Immature natural killer cell (primary cell): ENCODE measurements around the gene TUBB1. TPM values are rescaled to one million over a fixed set of nuclear protein-coding genes. Genes with fewer than 3 reads are reported as not detected.
"Not testable (repeated sequence)": the region's sequence is repeated elsewhere in the genome, so short reads cannot be mapped to it uniquely, and the experiment has no call there.

Experiments used
- DNase-seq, 3 donors: peaks; one replicate each; pipeline ENCODE4 v3.0.0; 2022; ENCODE audit warnings: mixed read lengths in 1 of 3
- H3K27ac Mint-ChIP-seq, 6 donors: one replicate each; pipeline ENCODE4 v1.8.0; 2020; ENCODE audit warnings: mixed read lengths in 6 of 6, mild to moderate bottlenecking in 5 of 6, inconsistent platforms in 4 of 6, moderate library complexity in 3 of 6
- H3K27me3 Mint-ChIP-seq, 3 donors: one replicate each; pipeline ENCODE4 v1.8.0; 2020 to 2021; ENCODE audit warnings: low read depth in 3 of 3, mild to moderate bottlenecking in 3 of 3, mixed read lengths in 3 of 3, moderate library complexity in 3 of 3, inconsistent platforms in 1 of 3
- H3K36me3 Mint-ChIP-seq, 3 donors: one replicate each; pipeline ENCODE4 v1.8.0; 2020; ENCODE audit warnings: mixed read lengths in 3 of 3, inconsistent platforms in 2 of 3, mild to moderate bottlenecking in 2 of 3
- H3K4me1 Mint-ChIP-seq, 2 donors: one replicate each; pipeline ENCODE4 v1.8.0; 2020; ENCODE audit warnings: inconsistent platforms in 2 of 2, mild to moderate bottlenecking in 2 of 2, mixed read lengths in 2 of 2, moderate library complexity in 1 of 2
- H3K4me3 Mint-ChIP-seq, 5 donors: one replicate each; pipeline ENCODE4 v1.8.0; 2020; ENCODE audit warnings: mild to moderate bottlenecking in 5 of 5, mixed read lengths in 5 of 5, inconsistent platforms in 3 of 5, moderate library complexity in 3 of 5
- H3K9me3 Mint-ChIP-seq, 6 donors: one replicate each; pipeline ENCODE4 v1.8.0; 2020; ENCODE audit warnings: mild to moderate bottlenecking in 6 of 6, mixed read lengths in 6 of 6, inconsistent platforms in 4 of 6, moderate library complexity in 3 of 6
- polyA plus RNA-seq, 3 donors: library from polyadenylated mRNA; unstranded; fragments of 300-500 nt; fragmentation: Illumina TruSeq; gene quantifications; one replicate each; pipeline ENCODE4 v1.2.3, GENCODE V29; 2021

TUBB1 gene
- polyA plus RNA-seq, 3 donors from 2014 or later, result 2.6 to 22.5 (median 4.3) TPM

DNA sequence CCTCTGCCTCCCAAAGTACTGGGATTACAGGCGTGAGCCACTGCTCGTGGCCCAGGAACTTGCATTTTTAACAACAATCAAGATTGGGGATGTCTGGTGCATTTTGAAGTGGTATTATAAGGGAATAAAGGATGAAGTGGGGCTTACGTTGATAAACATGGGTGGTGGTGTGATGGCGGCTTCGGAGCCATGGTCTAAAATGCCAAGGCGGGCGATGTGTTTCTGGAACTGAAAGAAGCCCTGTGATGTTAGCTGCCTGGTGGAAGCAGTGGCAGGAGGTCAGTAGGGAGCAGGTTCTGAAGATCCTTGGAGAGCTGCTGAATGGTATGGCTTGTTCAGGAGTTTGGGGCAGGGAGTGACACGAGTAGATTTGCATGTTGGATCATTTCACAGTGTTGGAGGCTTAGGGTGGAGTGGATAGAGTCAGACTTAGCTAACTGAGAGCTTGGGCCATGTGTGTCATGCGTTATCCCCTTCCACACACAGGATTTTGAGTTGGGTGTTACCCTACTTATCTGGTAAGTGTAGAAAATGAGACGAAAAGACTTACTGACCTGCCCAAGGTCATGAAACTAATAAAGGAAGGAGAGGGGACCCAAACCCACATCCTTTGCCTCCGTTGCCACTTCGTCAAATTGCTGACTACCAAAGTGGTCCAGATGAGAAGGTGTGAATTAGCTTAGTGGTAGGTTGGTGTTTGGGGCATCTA lies 36.7 kb upstream of the TUBB1 start:
- Mint-ChIP-seq H3K36me3 (peaks cover 8 to 9% (median 9%) of the 10 kb centered on the region in 3 donors), H3K4me3 (peak overlapping the region; percentile 81 to 93 (median 85)), H3K27me3 (peaks cover 10 to 16% (median 14%) of the 10 kb centered on the region in 3 donors), H3K27ac (peak overlapping the region; percentile 82 to 97 (median 91)), H3K9me3 (no peaks in the 10 kb centered on the region), H3K4me1 (peaks cover 34 to 50% of the 10 kb centered on the region in 2 donors)
- peak; percentile 67 to 77 (median 70) for DNase-seq

DNA sequence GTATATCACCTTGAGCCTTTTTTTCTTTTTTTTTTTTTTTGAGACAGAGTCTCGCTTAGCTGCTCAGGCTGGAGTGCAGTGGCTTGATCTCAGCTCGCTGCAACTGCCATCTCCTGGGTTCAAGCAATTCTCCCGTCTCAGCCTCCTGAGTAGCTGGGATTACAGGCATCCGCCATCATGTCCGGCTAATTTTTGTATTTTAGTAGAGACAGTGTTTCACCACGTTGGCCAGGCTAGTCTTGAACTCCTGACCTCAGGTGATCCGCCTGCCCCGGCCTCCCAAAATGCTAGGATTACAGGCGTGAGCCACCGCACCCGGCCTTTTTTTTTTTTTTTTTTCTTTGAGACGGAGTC lies 36.1 kb upstream of the TUBB1 start:
- H3K27ac Mint-ChIP-seq, result peak overlapping the region; percentile 82 to 97 (median 91)
- peaks cover 10 to 14% (median 12%) of the 10 kb centered on the region in 3 donors for H3K36me3 Mint-ChIP-seq
- peak overlapping the region; percentile 81 to 93 (median 85) for H3K4me3 Mint-ChIP-seq
- H3K27me3 Mint-ChIP-seq, result peaks cover 10 to 16% (median 14%) of the 10 kb centered on the region in 3 donors
- not testable (repeated sequence) for H3K9me3 Mint-ChIP-seq, DNase-seq
- peaks cover 34 to 50% of the 10 kb centered on the region in 2 donors for H3K4me1 Mint-ChIP-seq

DNA sequence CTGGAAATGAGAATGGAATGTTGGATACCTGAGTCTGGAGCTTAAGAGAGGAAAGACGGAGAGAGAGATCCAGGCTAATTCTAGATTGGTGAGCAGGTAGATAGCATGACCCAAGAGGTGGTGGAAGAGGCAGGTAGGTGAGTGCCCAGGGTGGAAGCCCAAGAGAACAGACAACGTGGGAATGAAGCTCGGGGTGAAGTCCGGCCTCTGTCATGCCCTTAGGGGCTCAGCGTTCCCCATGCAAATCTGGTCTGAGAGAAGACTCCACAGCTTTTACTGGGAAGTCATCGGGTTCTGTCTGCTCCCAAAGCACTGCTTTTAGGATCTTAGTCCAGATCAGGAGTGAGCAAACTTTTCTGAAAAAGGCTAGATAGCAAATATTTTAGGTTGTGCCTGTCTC lies 34.5 kb upstream of the TUBB1 start:
- no peak for DNase-seq
- peak overlapping the region in 1 of 5 donors; percentile 12 for H3K4me3 Mint-ChIP-seq
- H3K27ac Mint-ChIP-seq, result peak overlapping the region in 2 of 6 donors; percentile 18 to 79
- H3K4me1 Mint-ChIP-seq, result peaks cover 34 to 50% of the 10 kb centered on the region in 2 donors
- no peaks in the 10 kb centered on the region for H3K9me3 Mint-ChIP-seq
- peaks cover 17 to 23% (median 19%) of the 10 kb centered on the region in 3 donors for H3K36me3 Mint-ChIP-seq
- peaks cover 10 to 14% (median 12%) of the 10 kb centered on the region in 3 donors for H3K27me3 Mint-ChIP-seq

DNA sequence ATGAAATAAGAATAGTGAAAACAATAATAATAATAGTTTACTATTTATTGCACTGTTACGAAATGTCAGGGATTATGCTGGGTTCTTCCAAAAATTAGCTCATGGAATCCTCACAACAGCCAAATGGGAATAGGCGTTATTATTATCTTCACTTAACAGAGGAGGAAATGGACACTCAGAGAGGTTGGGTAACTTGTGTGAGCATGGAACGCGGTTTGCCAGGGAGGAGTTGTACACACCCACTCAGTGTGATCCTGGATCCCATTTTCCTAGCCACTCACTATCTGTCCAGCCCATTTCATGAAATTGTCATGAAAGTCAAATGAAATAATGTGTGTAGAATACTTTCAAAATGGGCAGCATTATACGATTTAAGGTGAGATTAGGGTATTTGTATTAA lies 33.6 kb upstream of the TUBB1 start:
- no peak overlapping the region for H3K4me3 Mint-ChIP-seq
- DNase-seq, result no peak
- peaks cover 21 to 26% (median 22%) of the 10 kb centered on the region in 3 donors for H3K36me3 Mint-ChIP-seq
- peaks cover 8 to 14% (median 12%) of the 10 kb centered on the region in 3 donors for H3K27me3 Mint-ChIP-seq
- H3K4me1 Mint-ChIP-seq, result peaks cover 32 to 50% of the 10 kb centered on the region in 2 donors
- H3K9me3 Mint-ChIP-seq, result no peaks in the 10 kb centered on the region
- no peak overlapping the region for H3K27ac Mint-ChIP-seq

DNA sequence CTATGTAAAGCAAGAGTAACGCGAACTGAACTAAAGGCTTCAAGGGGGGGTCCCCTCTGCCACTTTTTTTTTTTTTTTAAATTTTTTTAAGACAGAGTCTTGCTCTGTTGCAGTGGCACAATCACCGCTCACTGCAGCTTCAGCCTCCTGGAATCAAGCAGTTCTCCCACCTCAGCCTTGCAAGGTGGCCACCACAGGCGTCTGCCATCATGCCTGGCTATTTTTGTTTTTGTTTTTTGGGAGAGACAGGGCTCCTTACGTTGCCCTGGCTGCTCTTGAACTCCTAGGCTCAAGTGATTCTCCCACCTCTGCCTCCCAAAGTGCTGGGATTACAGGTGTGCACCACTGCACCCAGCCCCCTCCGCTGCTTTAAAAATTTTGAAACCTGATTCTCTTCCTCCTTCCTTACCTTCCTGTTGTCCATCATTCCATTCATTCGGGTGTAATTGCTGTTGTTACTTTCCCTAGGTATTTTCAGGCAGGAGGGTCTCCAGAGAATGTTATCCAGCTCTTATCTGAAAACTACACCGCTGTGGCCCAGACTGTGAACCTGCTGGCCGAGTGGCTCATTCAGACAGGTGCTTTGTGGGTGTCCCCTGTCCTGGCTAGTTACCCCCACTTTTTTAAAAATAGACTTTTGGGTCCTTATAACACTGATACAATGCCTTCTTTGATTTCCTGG lies 32.8 kb upstream of the TUBB1 start:
- peaks cover 22 to 30% (median 23%) of the 10 kb centered on the region in 3 donors for H3K36me3 Mint-ChIP-seq
- DNase-seq, result no peak
- no peaks in the 10 kb centered on the region for H3K9me3 Mint-ChIP-seq
- H3K4me3 Mint-ChIP-seq, result no peak overlapping the region
- H3K27ac Mint-ChIP-seq, result no peak overlapping the region
- H3K4me1 Mint-ChIP-seq, result peaks cover 32 to 50% of the 10 kb centered on the region in 2 donors
- H3K27me3 Mint-ChIP-seq, result peaks cover 8 to 14% (median 12%) of the 10 kb centered on the region in 3 donors

DNA sequence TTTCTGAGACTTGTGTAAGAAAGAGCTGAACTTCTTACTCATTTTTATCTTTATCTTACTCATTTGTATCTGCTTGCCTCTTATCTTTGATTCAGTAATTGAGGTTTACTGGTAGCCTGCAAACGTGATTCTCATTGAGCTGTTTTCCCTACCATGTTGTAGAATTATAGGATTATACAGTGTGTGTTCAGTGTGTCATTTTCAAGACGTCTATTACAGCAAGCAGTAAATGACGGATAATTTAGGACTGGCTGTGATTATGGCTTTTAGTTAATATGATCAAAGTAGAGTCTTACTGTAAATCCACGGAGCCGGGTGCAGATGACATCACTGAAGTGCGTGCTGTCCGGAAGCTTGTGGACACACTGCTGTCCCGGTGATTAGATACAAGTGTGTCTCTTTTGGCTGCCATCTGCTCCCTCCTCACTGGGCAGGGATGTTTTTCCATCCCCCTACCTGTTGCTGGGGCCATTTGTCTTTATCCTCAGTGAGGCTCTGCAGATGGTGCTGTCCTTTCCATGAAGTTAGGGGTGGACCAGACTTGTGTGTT lies 32.2 kb upstream of the TUBB1 start:
- no peak overlapping the region for H3K27ac Mint-ChIP-seq
- no peak overlapping the region for H3K4me3 Mint-ChIP-seq
- H3K27me3 Mint-ChIP-seq, result peaks cover 8 to 13% (median 8%) of the 10 kb centered on the region in 3 donors
- H3K36me3 Mint-ChIP-seq, result peaks cover 26 to 35% (median 27%) of the 10 kb centered on the region in 3 donors
- H3K4me1 Mint-ChIP-seq, result peaks cover 28 to 44% of the 10 kb centered on the region in 2 donors
- DNase-seq, result no peak
- no peaks in the 10 kb centered on the region for H3K9me3 Mint-ChIP-seq

- peaks cover 19 to 35% of the 10 kb centered on the region in 2 donors for H3K4me1 Mint-ChIP-seq
- peaks cover 26 to 42% (median 27%) of the 10 kb centered on the region in 3 donors for H3K36me3 Mint-ChIP-seq
- no peaks in the 10 kb centered on the region for H3K9me3 Mint-ChIP-seq
- H3K27ac Mint-ChIP-seq, result no peak overlapping the region
- H3K27me3 Mint-ChIP-seq, result peaks cover 1 to 6% (median 2%) of the 10 kb centered on the region in 3 donors
- H3K4me3 Mint-ChIP-seq, result no peak overlapping the region
- no peak for DNase-seq
These were observed 31.3 kb upstream of the TUBB1 start for GRCh38 chr20:58987790-58988564.

- Mint-ChIP-seq H3K27me3 (peaks cover 0 to 5% (median 0%) of the 10 kb centered on the region in 3 donors), H3K4me1 (peaks cover 16 to 29% of the 10 kb centered on the region in 2 donors), H3K9me3 (no peaks in the 10 kb centered on the region), H3K4me3 (no peak overlapping the region), H3K36me3 (peaks cover 26 to 45% (median 27%) of the 10 kb centered on the region in 3 donors), H3K27ac (no peak overlapping the region)
- no peak for DNase-seq
These were observed 30.7 kb upstream of the TUBB1 start for GRCh38 chr20:58988565-58988882.

DNA sequence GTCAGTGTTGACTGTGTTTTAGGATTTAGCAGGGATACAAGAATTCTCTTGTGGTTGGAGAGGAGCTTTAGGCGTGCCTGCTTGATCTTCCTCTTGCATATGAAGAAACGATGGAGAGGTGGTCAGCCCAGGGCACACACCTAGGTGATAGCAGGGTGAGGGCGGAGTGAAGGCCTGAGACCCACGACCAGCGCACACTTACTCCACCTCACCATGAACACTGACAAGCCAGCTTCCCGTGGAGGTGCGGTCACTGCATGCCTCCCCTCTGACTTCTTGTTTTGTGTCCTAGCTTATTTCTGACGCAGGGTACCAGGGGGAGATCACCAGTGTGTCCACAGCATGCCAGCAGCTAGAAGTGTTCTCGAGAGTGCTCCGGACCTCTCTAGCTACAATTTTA lies 30.0 kb upstream of the TUBB1 start:
- Mint-ChIP-seq H3K27me3 (peaks cover 0 to 3% (median 0%) of the 10 kb centered on the region in 3 donors), H3K9me3 (no peaks in the 10 kb centered on the region), H3K4me3 (no peak overlapping the region), H3K27ac (no peak overlapping the region), H3K4me1 (peaks cover 9 to 23% of the 10 kb centered on the region in 2 donors), H3K36me3 (peaks cover 26 to 49% (median 27%) of the 10 kb centered on the region in 3 donors)
- no peak for DNase-seq

DNA sequence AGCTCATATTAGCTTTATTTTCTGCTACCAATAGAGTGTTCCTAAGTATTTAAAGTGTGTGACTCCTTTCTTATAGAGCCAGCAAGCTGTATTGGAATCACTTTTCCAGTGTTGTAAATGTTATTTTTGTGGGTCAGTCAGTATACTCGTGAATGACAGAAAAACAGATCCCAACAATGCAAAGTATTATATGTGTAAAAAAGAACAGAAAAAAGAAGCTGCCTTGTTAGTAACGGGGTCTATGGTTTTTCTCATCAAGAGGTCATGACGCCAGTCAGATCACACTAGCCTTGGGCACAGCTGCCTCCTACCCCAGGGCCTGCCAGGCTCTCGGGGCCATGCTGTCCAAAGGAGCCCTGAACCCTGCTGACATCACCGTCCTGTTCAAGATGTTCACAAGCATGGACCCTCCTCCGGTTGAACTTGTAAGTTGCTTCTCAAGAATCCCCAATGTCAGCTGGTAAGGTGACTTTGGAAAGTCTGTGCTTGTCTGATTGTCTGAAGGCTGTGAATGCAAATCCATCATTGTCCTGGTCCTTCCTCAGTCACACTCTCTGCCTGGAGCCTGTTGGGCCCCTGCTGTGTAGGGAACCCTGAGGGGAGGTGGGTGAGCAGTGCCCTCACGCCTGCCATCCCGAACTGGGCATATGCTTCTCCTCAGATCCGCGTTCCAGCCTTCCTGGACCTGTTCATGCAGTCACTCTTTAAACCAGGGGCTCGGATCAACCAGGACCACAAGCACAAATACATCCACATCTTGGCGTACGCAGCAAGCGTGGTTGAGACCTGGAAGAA lies 28.4 kb upstream of the TUBB1 start:
- H3K27ac Mint-ChIP-seq, result no peak overlapping the region
- no peak overlapping the region for H3K4me3 Mint-ChIP-seq
- no peaks in the 10 kb centered on the region for H3K9me3 Mint-ChIP-seq
- H3K27me3 Mint-ChIP-seq, result peaks cover 0 to 1% (median 0%) of the 10 kb centered on the region in 3 donors
- H3K4me1 Mint-ChIP-seq, result peaks cover 0 to 10% of the 10 kb centered on the region in 2 donors
- H3K36me3 Mint-ChIP-seq, result peaks cover 30 to 55% (median 36%) of the 10 kb centered on the region in 3 donors
- DNase-seq, result no peak

DNA sequence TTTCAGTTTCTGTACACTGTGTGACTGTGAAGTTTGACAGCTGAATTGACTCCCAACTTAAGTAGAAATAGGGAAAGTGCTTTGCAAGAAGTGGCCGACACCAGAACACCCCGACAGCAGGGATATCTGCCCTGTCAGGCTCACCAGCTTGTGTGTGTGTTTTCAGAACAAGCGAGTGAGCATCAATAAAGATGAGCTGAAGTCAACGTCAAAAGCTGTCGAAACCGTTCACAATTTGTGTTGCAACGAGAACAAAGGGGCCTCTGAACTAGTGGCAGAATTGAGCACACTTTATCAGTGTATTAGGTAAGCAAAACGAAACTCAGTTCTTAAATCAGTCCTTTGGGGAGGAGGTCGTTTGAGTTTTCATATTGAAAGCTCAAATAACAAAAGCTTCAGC lies 27.5 kb upstream of the TUBB1 start:
- H3K36me3 Mint-ChIP-seq, result peaks cover 30 to 58% (median 36%) of the 10 kb centered on the region in 3 donors
- H3K4me3 Mint-ChIP-seq, result no peak overlapping the region
- H3K27ac Mint-ChIP-seq, result peak overlapping the region in 1 of 6 donors; percentile 76
- peaks cover 0 to 1% (median 0%) of the 10 kb centered on the region in 3 donors for H3K27me3 Mint-ChIP-seq
- DNase-seq, result no peak
- H3K9me3 Mint-ChIP-seq, result no peaks in the 10 kb centered on the region
- peaks cover 0 to 7% of the 10 kb centered on the region in 2 donors for H3K4me1 Mint-ChIP-seq

GRCh38 chr20:58992911-58993310 lies 26.3 kb upstream of the TUBB1 start:
- Mint-ChIP-seq H3K27me3 (peaks cover 0 to 1% (median 0%) of the 10 kb centered on the region in 3 donors), H3K4me3 (no peak overlapping the region), H3K4me1 (no peaks in the 10 kb centered on the region), H3K36me3 (peaks cover 24 to 56% (median 25%) of the 10 kb centered on the region in 3 donors), H3K27ac (peak overlapping the region in 2 of 6 donors; percentile 17 to 56), H3K9me3 (no peaks in the 10 kb centered on the region)
- DNase-seq, result no peak
